Omental fat pad (tissue), 4 donors: ENCODE measurements around the gene NCOA1. TPM values are rescaled to one million over a fixed set of nuclear protein-coding genes. Genes with fewer than 3 reads are reported as not detected.
"Not testable (repeated sequence)": the region's sequence is repeated elsewhere in the genome, so short reads cannot be mapped to it uniquely, and the experiment has no call there.

Source experiments
- ATAC-seq: fragments of 150-250 bp; one replicate; pipeline ENCODE4 v1.9.1; 2016; ENCODE audit warnings: mild to moderate bottlenecking, moderate library complexity; ENCODE audit not compliant: low FRiP score
- DNase-seq: peaks from one replicate; pipeline ENCODE4 v3.0.0-alpha.2; 2019; ENCODE audit warnings: low spot score
- total RNA-seq, 4 donors: library from RNA; depleted of rRNA; stranded (reverse); fragments of >200 nt; gene quantifications; one replicate each; pipeline ENCODE4 v1.1.0, GENCODE V29; 2016
- TF ChIP-seq, protein P1 (sequence below), 3 donors: fragments of 450-650 bp; IDR thresholded peaks; one replicate each; pipeline ENCODE4 v1.5.1; 2016 to 2017; ENCODE audit warnings: antibody characterized with exemption in 3 of 3, mild to moderate bottlenecking in 3 of 3, moderate library complexity in 2 of 3

NCOA1 gene
- total RNA-seq, 4 donors from 2014 or later, result 46.8 to 80.1 (median 50.1) TPM

DNA sequence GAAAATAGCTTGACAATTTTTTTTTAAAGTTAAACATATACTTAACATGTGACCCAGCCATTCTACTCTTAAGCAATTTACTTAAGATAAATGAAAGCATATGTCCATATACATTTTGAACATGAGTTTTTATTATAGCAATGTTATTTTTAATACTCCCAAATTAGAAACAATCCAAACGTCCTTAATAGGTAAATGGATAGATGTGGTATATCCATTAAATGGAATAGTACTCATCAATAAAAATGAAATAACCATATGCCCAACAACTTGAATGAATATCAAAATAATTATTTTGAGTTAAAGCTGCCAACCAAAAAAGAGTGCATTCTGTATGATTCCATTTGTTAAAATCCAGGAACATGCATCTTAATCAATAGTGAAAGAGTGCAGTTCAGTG is 29.1 kb downstream of the NCOA1 start:
- DNase-seq (no peak), ATAC-seq (no peak)
- TF ChIP-seq, protein P1, sequence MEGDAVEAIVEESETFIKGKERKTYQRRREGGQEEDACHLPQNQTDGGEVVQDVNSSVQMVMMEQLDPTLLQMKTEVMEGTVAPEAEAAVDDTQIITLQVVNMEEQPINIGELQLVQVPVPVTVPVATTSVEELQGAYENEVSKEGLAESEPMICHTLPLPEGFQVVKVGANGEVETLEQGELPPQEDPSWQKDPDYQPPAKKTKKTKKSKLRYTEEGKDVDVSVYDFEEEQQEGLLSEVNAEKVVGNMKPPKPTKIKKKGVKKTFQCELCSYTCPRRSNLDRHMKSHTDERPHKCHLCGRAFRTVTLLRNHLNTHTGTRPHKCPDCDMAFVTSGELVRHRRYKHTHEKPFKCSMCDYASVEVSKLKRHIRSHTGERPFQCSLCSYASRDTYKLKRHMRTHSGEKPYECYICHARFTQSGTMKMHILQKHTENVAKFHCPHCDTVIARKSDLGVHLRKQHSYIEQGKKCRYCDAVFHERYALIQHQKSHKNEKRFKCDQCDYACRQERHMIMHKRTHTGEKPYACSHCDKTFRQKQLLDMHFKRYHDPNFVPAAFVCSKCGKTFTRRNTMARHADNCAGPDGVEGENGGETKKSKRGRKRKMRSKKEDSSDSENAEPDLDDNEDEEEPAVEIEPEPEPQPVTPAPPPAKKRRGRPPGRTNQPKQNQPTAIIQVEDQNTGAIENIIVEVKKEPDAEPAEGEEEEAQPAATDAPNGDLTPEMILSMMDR (IDR thresholded peaks at IDR 0.05), result no peak

DNA sequence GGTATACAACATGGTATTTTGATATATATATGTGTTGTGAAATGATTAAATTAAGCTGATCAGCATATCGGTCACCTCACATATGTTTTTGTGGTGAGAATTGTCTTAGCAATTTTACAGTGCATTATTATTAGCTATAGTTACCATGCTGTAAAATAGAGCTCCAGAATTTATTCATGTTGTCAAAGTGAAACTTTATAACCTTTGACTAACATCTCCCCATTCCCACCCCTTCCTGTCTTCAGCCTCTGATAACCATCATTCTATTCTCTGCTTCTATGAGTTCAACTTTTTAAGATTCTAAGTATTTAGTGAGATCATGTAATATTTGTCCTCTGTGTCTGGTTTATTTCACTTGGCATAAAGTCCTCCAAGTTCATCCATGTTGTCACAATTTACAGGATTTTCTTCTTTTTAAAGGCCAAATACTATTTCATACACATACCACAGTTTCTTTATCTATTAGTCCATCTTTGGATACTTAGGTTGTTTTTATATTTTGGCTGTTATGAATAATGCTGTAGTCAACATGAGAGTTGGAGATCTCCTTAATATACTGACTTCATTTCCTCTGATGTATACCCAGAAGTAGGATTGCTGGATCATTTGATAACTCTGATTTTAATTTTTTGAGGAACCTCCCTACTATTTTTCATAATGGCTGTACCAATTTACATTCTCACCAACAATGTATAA is 30.3 kb downstream of the NCOA1 start:
- no peak for ATAC-seq
- no peak for DNase-seq
- TF ChIP-seq, protein P1 (IDR thresholded peaks at IDR 0.05), result no peak

DNA sequence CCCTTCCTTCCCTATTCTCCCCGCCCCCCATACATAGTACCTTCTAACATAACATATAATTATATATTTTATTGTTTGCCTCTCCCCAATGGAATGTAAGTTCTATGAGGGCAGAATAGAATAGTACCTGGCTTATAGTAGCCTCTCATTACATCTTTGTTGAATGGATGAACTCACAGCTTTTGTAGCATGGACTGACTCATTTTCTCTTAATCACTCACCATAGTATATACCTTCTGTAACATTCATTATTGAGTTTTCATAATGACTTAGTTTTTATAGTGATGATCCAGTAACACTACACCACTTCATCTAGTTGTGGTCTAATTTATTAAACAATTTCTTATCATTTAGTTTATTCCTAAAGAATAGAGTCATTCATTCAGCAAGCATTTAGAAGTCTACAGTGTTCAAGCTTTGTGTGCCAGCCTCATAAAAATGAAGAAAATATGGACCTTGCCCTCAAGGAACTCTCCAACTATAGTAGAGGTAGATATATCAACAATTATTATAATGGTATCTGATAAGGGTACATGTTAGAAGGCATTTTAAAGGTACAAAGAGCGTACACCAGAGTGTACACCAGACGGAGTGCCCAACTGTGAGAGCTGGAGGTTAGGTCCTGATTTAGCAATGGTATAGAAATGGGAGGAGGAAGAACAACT is 31.1 kb downstream of the NCOA1 start:
- TF ChIP-seq, protein P1 (IDR thresholded peaks at IDR 0.05), result no peak

DNA sequence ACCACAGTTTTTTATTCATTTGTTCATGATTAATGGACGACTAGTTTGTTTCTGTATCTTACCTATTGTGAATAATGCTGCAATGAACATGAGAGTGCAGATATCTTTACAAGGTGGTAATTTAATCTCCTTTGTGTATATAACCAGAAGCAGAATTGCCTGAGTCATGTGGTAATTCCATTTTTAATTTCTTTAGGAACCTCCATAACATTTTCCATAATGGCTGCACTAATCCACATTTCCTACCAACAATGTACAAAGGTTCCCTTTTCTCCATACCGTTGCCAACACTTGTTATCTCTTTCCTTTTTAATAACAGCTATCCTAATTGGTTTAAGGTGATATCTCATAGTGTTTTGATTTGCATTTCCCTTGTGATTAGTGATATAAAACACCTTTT is 36.5 kb downstream of the NCOA1 start:
- DNase-seq (no peak), ATAC-seq (no peak)
- TF ChIP-seq, protein P1 (IDR thresholded peaks at IDR 0.05), result no peak

More for the DNA sequence above, 31.1 kb downstream of the NCOA1 start:
- no peak for ATAC-seq
- DNase-seq, result no peak

DNA sequence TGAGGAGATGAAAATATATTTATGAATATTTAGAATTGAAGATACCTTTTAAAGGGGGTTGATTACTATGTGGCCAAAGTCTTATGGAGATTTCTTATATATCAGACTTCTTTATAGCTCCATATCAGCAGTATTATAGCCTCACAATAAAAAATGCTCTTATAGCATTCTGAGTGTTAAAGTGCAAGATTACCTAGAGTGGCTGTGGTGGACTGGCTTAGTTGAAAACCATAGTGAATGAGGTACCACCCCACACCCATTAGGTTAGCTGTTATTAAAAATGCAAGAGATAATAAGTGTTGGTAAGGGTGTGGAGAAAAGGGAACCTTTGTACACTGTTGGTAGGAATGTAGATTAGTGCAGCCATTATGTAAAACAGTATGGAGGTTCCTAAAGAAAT is 39.7 kb downstream of the NCOA1 start:
- ATAC-seq, result no peak
- TF ChIP-seq, protein P1 (IDR thresholded peaks at IDR 0.05), result no peak
- DNase-seq, result no peak

DNA sequence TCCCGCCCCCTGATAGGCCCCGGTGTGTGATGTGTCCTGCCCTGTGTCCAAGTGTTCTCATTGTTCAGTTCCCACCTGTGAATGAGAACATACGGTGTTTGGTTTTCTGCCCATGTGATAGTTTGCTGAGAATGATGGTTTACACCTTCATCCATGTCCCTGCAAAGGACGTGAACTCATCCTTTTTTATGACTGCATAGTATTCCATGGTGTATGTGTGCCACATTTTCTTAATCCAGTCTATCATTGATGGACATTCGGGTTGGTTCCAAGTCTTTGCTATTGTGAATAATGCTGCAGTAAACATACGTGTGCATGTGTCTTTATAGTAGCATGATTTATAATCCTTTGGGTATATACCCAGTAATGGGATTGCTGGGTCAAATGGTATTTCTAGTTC is 40.6 kb downstream of the NCOA1 start:
- DNase-seq, ATAC-seq: not testable (repeated sequence)

DNA sequence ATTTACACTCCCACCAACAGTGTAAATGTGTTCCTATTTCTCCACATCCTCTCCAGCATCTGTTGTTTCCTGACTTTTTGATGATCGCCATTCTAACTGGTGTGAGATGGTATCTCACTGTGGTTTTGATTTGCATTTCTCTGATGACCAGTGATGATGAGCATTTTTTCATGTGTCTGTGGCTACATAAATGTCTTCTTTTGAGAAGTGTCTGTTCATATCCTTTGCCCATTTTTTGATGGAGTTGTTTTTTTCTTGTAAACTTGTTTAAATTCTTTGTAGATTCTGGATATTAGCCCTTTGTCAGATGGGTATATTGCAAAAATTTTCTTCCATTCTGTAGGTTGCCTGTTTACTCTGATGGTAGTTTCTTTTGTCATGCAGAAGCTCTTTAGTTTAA is 41.0 kb downstream of the NCOA1 start:
- not testable (repeated sequence) for ATAC-seq

DNA sequence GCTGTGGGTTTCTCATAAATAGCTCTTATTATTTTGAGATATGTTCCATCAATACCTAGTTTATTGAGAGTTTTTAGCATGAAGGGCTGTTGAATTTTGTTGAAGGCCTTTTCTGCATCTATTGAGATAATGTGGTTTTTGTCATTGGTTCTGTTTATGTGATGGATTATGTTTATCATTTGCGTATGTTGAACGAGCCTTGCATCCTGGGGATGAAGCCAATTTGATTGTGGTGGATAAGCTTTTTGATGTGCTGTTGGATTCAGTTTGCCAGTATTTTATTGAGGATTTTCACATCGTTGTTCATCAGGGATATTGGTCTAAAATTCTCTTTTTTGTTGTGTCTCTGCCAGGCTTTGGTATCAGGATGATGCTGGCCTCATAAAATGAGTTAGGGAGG is 42.5 kb downstream of the NCOA1 start:
- not testable (repeated sequence) for DNase-seq, ATAC-seq

More for the DNA sequence above, 41.0 kb downstream of the NCOA1 start:
- not testable (repeated sequence) for DNase-seq
